K562 (cell line): ENCODE data around the gene ROM1. TPM values are rescaled to one million over a fixed set of nuclear protein-coding genes. Genes with fewer than 3 reads are reported as not detected.

ENCODE experiments used
- AFF4 ChIP-seq: sonication (generic); formaldehyde crosslinking; IDR thresholded peaks from 2 replicates; pipeline ENCODE4 v1.8.0; 2023; ENCODE audit warnings: mild to moderate bottlenecking, missing genetic modification reagents
- CBX1 ChIP-seq: sonication (generic); IDR thresholded peaks from 2 replicates; pipeline ENCODE4 v1.6.1; 2016; ENCODE audit warnings: antibody characterized with exemption, low read depth, mild to moderate bottlenecking
- L3MBTL2 ChIP-seq: fragments of 450-650 bp; IDR thresholded peaks from 2 replicates; pipeline ENCODE4 v1.6.1; 2016; ENCODE audit warnings: mild to moderate bottlenecking, moderate library complexity
- POLR2AphosphoS5 ChIP-seq: IDR thresholded peaks from 2 replicates; pipeline ENCODE4 v1.6.1; 2011; ENCODE audit warnings: mild to moderate bottlenecking, low read depth, low read length, moderate library complexity; ENCODE audit not compliant: control insufficient read depth, insufficient read depth
- TEAD1 ChIP-seq, 2 experiments: fragments of 450-650 bp in 1 of 2; sonication (generic) in 1 of 2; formaldehyde crosslinking; IDR thresholded peaks; 2 replicates each; pipeline versions ENCODE4 v1.4.0 to v1.8.0; 2020 to 2022; ENCODE audit warnings: mild to moderate bottlenecking in 2 of 2, missing genetic modification reagents in 1 of 2
- U2AF1 ChIP-seq: fragments of 200-400 bp; formaldehyde crosslinking; optimal IDR thresholded peaks from 2 replicates; pipeline ENCODE3; 2017; ENCODE audit warnings: mild to moderate bottlenecking, low read depth, low read length, moderate library complexity
- ZBTB40 ChIP-seq, 2 experiments: fragments of 450-650 bp in 1 of 2; sonication (generic) in 1 of 2; formaldehyde crosslinking in 1 of 2; IDR thresholded peaks; 2 replicates each; pipeline versions ENCODE4 v1.7.1 to v1.9.0; 2016 to 2022; ENCODE audit warnings: inconsistent platforms in 1 of 2, mild to moderate bottlenecking in 1 of 2, missing genetic modification reagents in 1 of 2
- ZNF12 ChIP-seq: sonication (generic); formaldehyde crosslinking; IDR thresholded peaks from 2 replicates; pipeline ENCODE4 v1.4.0; 2020; ENCODE audit warnings: mild to moderate bottlenecking, missing genetic modification reagents
- ZNF696 ChIP-seq: fragments of 250-450 bp; sonication (Bioruptor Pico); conservative IDR thresholded peaks from 2 replicates; pipeline ENCODE4 v1.4.0; 2020; ENCODE audit warnings: mild to moderate bottlenecking, moderate library complexity
- polyA plus RNA-seq, 8 experiments: library from polyadenylated mRNA; depleted of rRNA in 4 of 8; stranded (reverse) in 5 of 8; unstranded in 3 of 8; fragments of >200 nt; fragmentation: Nextera tagmentation in 2 of 8; fragmentation: Illumina TruSeq in 1 of 8; extraction: Ambion mirVana in 2 of 8; extraction: Trizol in 1 of 8; gene quantifications; 2 replicates each; pipeline versions ENCODE4 v1.2.1 to v1.2.3, GENCODE V29; 2011 to 2014; ENCODE audit warnings: inconsistent platforms in 1 of 8, missing spikeins in 1 of 8
- total RNA-seq, 7 experiments: library from RNA; depleted of rRNA in 6 of 7; stranded (reverse); fragments of >200 nt in 6 of 7; fragmentation: Illumina TruSeq in 2 of 7; extraction: Trizol in 2 of 7; gene quantifications; 2 replicates each; pipeline versions ENCODE4 v1.2.1 to v1.2.3, GENCODE V29; 2011 to 2021; ENCODE audit warnings: low replicate concordance in 1 of 7

ROM1 gene
- total and polyA plus RNA-seq, 9 of the 15 experiments (the other 6 are each of a cell fraction or from before 2014, with no cell fraction given): 0.75 to 4.0 (median 2.6) TPM

GRCh38 chr11:62601372-62602140 lies 11.5 kb upstream of the ROM1 start, which contains the start of gene MTA2 (continued):
- TF ChIP-seq ZBTB40 (IDR thresholded peaks at IDR 0.05): peak; percentile 65
- TF ChIP-seq ZBTB40 (CRISPR knock-in tag; IDR thresholded peaks at IDR 0.05): no peak
- peak; percentile 87; the same call in 1 of the 2 replicates for TF ChIP-seq AFF4 (CRISPR knock-in tag)
- peak; percentile 67 for TF ChIP-seq POLR2AphosphoS5
- TF ChIP-seq TEAD1 (CRISPR knock-in tag; IDR thresholded peaks at IDR 0.05): 0 out of 4 replicates have a peak, but pooled peaks of 1 of the 2 experiments have one; percentile 39
- peak; percentile 55; the same call in 1 of the 2 replicates for TF ChIP-seq CBX1
- TF ChIP-seq L3MBTL2: peak; percentile 1; the same call in 1 of the 2 replicates
- peak; percentile 87 for TF ChIP-seq ZNF12 (CRISPR knock-in tag)
- TF ChIP-seq ZNF696 (CRISPR knock-in tag): no peak
- TF ChIP-seq U2AF1: peak; percentile 80
